HG02943 (cell line): ENCODE data around the gene B3GALT6.
"Not testable (repeated sequence)": the region's sequence is repeated elsewhere in the genome, so short reads cannot be mapped to it uniquely, and the experiment has no call there.

Experiments
- ATAC-seq: cut with Tn5 transposase; IDR thresholded peaks from one replicate; pipeline ENCODE4 v1.9.1; 2021; ENCODE audit warnings: mild to moderate bottlenecking, low read depth, moderate library complexity; ENCODE audit not compliant: unreplicated experiment

B3GALT6 gene

DNA sequence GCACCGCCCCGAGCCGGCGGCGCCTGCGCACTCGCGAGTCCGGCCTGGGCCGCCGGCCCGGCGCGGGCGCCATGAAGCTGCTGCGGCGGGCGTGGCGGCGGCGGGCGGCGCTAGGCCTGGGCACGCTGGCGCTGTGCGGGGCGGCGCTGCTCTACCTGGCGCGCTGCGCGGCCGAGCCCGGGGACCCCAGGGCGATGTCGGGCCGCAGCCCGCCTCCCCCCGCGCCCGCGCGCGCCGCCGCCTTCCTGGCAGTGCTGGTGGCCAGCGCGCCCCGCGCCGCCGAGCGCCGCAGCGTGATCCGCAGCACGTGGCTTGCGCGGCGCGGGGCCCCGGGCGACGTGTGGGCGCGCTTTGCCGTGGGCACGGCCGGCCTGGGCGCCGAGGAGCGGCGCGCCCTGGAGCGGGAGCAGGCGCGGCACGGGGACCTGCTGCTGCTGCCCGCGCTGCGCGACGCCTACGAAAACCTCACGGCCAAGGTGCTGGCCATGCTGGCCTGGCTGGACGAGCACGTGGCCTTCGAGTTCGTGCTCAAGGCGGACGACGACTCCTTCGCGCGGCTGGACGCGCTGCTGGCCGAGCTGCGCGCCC lies at the start of gene B3GALT6:
Gene B3GALT6, plus strand, starts transcription at position 30 of the 588 bp plus-strand sequence. Its CDS starts 42 bp downstream, at position 72.
- no peak for ATAC-seq

DNA sequence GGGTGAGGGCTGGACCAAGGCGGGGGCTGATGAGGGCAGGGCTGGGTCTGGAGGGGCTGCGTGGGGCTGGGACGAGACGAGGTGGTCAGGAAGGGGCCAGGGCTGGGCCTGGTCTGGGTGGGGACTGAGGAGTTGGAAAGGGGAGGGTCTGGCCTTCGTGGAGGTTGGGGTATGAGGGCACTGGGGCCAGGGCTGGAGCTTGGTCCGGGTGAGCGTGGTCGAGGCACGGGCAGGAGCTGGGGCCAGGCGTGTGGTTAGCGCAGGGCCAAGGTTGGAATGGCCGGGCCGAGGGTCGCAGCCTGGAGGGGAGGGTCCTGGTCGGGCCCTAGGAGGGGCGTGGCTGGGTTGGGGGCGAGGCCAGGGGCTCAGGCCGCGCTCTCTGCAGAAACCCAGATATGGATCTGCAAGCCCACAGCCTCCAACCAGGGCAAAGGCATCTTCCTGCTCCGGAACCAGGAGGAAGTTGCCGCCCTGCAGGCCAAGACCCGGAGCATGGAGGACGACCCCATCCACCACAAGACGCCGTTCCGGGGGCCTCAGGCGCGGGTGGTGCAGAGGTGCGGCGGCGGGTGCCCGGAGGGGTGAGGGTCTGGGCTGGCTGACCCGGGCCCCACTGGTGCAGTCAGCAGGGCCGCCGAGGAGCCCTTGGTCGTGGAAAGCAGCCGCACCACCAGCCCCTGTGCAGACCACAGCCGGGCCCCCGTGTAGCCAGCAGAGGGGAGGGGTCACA lies 49.4 kb upstream of the B3GALT6 start:
- ATAC-seq, result no peak

GRCh38 chr1:1183221-1183747 lies 48.8 kb upstream of the B3GALT6 start:
- no peak for ATAC-seq

- no peak for ATAC-seq
Measured at GRCh38 chr1:1183833-1184775, 47.9 kb upstream of the B3GALT6 start.

- ATAC-seq, result no peak
Measured at GRCh38 chr1:1185101-1185765, 46.8 kb upstream of the B3GALT6 start.

DNA sequence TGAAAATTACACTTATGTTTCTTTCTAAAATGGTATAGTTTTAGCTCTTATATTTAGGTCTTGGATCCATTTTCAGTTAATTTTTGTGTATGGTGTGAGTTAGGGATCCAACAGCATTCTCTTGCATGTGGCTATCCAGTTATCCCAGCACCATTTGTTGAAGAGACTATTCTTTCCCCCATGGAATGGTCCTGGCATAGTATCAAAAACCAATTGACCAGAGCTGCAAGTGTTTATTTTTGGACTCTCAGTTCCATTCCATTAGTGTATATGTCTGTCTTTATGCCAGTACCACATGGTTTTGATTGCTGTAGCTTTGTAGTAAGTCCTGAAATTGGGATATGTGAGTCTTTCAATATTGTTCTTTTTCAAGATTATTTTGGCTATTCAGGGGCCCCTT lies 44.1 kb upstream of the B3GALT6 start:
- ATAC-seq, result no peak

DNA sequence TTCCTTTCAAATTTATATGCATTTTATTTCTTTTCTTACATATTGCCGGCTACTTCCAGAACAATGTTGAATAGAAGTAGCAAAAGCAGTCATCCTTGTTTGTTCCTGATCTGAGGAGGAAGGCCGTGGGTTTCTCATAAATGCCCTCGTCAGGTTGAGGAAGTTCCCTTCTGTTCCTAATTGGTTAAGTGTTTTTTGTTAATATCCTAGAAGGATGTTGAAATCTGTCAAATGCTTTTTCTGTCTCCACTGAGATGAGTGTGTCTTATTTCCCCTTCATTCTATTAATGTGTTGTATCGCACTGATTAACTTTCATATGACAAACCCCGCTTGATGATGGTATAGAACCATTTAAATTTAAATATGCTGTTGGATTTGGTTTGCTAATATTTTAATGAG lies 42.9 kb upstream of the B3GALT6 start:
- ATAC-seq, result no peak

GRCh38 chr1:1191734-1192133 lies 40.3 kb upstream of the B3GALT6 start:
- no peak for ATAC-seq

DNA sequence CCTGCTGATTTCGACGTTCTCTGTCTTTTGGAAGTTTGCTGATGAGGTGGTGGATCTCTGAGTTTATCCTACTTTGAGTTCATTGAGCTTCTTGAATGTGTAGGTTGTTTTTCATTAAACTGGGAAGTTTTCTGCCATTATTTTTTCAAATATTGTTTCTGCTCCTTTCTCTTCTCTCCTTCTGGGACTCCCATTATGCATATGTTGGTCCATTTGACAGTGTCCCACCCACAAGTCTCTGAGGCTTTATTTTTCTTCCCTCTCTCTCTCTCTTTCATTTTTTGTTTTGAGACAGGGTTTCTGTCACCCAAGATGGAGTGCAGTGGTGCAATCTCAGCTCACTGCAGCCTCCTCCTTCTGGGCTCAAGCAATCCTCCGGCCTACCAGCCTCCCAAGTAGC lies 37.3 kb upstream of the B3GALT6 start:
- ATAC-seq, result no peak

DNA sequence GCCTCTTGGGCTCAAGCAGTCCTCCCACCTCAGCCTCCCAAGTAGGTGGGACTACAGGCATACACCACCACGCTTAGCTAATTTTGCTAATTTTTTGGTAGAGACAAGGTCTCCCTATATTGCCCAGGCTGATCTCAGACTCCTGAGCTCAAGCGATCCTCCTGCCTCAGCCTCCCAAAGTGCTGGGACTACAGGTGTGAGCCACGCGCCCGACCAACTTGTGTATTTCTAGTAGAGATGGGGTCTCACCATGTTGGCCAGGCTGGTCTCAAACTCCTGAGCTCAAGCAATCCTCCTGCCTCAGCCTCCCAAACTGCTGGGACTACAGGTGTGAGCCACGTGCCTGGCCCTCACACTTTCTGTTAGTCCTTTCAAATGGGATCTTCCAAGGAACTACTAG lies 36.3 kb upstream of the B3GALT6 start:
- not testable (repeated sequence) for ATAC-seq

GRCh38 chr1:1196431-1197187 lies 35.4 kb upstream of the B3GALT6 start:
- ATAC-seq, result no peak

DNA sequence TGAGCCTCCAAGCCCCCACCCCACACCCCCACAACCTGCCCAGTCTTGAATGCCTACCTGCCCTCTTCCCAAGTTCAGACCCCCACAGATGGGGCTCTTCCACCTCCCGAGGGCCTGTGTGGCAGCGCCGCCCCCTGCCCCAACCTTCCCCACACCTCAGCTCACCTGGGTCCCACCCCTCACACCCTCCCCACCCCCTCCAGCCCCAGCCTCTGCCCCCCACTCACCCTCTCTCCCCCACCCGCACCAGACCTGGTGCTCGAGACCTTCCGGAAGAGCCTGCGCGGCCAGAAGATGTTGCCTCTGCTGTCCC lies 34.9 kb upstream of the B3GALT6 start:
- ATAC-seq, result no peak

- no peak for ATAC-seq
Measured at GRCh38 chr1:1197551-1198422, 34.2 kb upstream of the B3GALT6 start.

DNA sequence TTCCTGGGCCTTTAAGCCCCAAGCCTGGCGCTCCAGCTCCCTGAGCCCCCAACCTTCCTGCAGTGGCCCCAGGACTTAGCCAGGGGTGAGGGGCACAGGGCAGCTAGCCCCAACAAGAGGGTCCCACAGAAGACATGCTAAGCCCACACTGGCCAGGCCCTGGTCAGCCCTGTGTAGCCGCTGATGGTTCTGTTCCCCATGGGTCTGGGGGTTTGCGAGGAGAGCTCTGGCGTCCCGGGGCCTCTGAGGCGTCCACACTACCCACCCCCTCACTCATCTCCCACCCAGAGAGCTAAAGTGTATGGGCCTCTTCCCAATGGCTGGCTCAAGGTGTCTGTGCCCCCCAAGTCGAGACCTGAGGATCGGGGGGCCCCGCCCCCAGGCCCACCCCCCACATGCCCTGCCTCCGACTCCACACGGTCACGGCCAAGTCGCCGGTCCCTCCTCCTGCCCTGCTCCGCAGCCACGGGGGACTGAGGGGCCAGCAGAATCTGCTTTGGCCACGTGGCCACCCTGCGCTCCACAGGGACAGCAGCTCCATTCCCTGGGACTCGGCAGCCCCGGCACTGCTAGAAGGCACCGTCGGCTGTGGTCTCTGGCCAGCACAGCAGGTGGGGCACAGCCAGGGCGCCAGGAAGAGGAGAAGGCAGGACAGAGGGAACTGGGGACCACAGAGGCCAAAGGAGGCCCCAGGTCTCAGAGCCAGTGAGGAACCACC lies 33.5 kb upstream of the B3GALT6 start:
- ATAC-seq, result no peak

- no peak for ATAC-seq
Measured at GRCh38 chr1:1199141-1199960, 32.7 kb upstream of the B3GALT6 start.

DNA sequence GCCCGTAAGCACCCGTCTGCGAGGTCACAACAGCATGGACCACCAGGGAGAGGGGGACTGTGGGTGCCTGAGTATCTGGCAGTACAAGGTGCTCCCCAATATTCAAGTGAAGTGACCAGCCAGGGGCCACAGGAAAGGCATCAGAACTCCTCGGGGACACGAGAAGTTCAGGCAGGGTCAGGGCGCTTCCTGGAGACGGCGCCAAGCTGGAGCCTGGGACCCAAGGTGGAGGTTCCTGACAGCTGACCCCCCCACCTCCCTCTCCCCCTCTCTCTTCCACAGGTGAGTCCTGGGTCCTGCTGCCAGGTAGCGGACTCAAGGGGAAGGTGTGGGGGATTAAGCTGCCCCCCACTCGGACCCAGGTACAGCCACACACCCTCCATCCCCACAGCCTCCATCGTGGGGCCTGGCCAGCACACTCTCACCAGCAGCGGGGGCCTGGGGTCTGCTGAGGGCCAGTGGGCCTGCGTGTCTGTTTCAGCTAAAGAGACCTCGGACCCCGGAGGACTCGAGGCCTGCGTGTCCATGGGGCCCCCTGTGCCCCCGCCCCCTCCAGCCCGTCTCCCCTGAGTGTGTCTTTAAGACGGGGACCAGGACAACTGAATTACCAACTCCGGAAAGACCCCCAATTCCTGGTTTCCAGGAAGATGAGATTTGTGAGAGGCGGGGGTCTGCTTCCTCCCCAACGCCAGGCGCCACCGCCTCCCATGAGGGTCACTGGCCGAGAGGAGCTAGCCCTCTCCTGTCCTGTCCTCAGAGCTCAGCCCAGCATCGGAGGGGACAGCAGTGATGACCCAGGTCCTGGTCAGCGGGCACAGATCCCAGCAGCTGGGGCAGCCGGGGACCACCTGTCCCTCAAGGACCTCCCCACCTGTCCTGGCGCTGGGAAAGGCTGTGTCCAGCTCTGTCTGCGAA lies 31.8 kb upstream of the B3GALT6 start:
- ATAC-seq, result no peak
